ENCODE results near the gene RARRES2. TPM values are rescaled to one million over a fixed set of nuclear protein-coding genes. Genes with fewer than 3 reads are reported as not detected.

The RARRES2 gene
- total RNA-seq, 1 donor from 2014 or later: 19.4 TPM

DNA sequence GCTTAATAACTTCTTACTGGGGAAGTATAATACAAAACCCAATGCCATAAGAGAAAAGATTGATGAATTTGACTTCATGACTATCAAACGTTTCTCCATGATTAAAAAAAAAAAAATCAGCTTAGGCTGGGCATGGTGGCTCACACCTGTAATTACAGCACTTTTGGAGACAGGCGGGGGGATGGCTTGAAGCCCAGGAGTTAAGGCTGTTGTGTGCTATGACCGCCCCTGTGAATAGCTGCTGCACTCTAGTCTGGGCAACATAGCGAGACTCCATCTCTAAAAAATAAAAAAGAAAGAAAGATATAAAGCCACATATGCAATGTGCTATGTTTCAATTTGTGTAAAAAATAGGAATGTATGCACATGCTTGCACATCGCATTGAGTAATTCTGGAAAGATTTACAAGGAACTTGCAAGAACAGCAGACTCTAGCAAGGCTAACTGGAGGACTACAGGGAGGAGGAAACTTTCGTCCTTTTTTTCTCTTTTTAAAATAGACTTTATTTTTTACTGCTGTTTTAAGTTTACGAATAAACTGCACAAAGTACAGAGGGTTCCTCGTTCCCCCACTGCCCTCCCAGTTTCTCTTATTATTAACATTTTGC is 10.3 kb upstream of the RARRES2 start:
- Mint-ChIP-seq H3K4me1 (ENCODE audit: low read depth, unreplicated experiment) (no peaks in the 10 kb centered on the region), H3K4me3 (ENCODE audit: unreplicated experiment) (no peak overlapping the region), H3K27ac (ENCODE audit: unreplicated experiment) (no peak overlapping the region), H3K9me3 (ENCODE audit: unreplicated experiment) (peaks cover 3% of the 10 kb centered on the region), H3K27me3 (ENCODE audit: low read depth, unreplicated experiment) (peaks cover 2% of the 10 kb centered on the region), H3K36me3 (ENCODE audit: low read depth, unreplicated experiment) (no peaks in the 10 kb centered on the region)
- no peak overlapping the region for H3K4me3 ChIP-seq (ENCODE audit: insufficient read depth, low read depth, low read length)
- peaks cover 7% of the 10 kb centered on the region for H3K27me3 ChIP-seq (ENCODE audit: insufficient read depth, low read length)
- H3K9ac ChIP-seq (ENCODE audit: low read length): no peak overlapping the region
- no peak overlapping the region for H3K4me2 ChIP-seq (ENCODE audit: low read length)
- DNase-seq (ENCODE audit: low read depth) (no peak), FAIRE-seq (no peak)
- TF ChIP-seq, protein P1, sequence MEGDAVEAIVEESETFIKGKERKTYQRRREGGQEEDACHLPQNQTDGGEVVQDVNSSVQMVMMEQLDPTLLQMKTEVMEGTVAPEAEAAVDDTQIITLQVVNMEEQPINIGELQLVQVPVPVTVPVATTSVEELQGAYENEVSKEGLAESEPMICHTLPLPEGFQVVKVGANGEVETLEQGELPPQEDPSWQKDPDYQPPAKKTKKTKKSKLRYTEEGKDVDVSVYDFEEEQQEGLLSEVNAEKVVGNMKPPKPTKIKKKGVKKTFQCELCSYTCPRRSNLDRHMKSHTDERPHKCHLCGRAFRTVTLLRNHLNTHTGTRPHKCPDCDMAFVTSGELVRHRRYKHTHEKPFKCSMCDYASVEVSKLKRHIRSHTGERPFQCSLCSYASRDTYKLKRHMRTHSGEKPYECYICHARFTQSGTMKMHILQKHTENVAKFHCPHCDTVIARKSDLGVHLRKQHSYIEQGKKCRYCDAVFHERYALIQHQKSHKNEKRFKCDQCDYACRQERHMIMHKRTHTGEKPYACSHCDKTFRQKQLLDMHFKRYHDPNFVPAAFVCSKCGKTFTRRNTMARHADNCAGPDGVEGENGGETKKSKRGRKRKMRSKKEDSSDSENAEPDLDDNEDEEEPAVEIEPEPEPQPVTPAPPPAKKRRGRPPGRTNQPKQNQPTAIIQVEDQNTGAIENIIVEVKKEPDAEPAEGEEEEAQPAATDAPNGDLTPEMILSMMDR (IDR thresholded peaks at IDR 0.05; ENCODE audit: insufficient read depth, low read depth, low read length): no peak
- TF ChIP-seq EZH2 (IDR thresholded peaks at IDR 0.05; ENCODE audit: insufficient read depth, low read length): no peak
- no peak overlapping the region for H2AFZ ChIP-seq (ENCODE audit: low read depth, low read length)
- H4K20me1 ChIP-seq (ENCODE audit: insufficient read depth, low read length): no peaks in the 10 kb centered on the region
- no peaks in the 10 kb centered on the region for H3K36me3 ChIP-seq (ENCODE audit: insufficient read depth, low read length)
- no peak overlapping the region for H3K27ac ChIP-seq (ENCODE audit: low read depth, low read length)
- no peaks in the 10 kb centered on the region for H3K9me3 ChIP-seq (ENCODE audit: insufficient read depth, low read depth, low read length)
- no peaks in the 10 kb centered on the region for H3K79me2 ChIP-seq (ENCODE audit: insufficient read depth, low read length)
- H3K4me1 ChIP-seq (ENCODE audit: insufficient read depth, low read length): no peaks in the 10 kb centered on the region

DNA sequence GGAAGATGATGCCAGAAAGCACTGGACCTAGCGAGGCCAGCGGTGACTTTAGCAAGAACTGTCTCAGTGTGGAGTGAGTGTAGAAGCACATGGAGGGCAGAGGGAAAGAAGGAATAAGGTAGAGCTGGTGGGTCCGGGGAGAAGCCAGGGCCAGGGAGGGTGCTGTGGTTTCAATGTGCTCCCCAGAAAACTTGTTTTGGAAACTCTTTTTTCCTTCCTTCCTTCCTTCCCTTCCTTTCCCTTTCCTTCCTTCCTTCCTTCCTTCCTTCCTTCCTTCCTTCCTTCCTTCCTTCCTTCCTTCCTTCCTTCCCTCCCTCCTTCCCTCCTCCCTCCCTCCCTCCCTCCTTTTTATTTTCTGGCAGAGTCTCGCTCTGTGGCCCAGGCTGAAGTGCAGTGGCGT is 5.5 kb upstream of the RARRES2 start:
- Histone ChIP-seq H3K27ac (ENCODE audit: low read depth, low read length) (no peak overlapping the region), H3K9ac (ENCODE audit: low read length) (no peak overlapping the region), H3K4me3 (ENCODE audit: insufficient read depth, low read depth, low read length) (no peak overlapping the region), H3K36me3 (ENCODE audit: insufficient read depth, low read length) (no peaks in the 10 kb centered on the region), H3K4me1 (ENCODE audit: insufficient read depth, low read length) (no peaks in the 10 kb centered on the region), H3K9me3 (ENCODE audit: insufficient read depth, low read depth, low read length) (peaks cover 4% of the 10 kb centered on the region), H3K4me2 (ENCODE audit: low read length) (no peak overlapping the region), H2AFZ (ENCODE audit: low read depth, low read length) (no peak overlapping the region), H3K79me2 (ENCODE audit: insufficient read depth, low read length) (no peaks in the 10 kb centered on the region), H3K27me3 (ENCODE audit: insufficient read depth, low read length) (peaks cover 23% of the 10 kb centered on the region), H4K20me1 (ENCODE audit: insufficient read depth, low read length) (no peaks in the 10 kb centered on the region)
- no peak overlapping the region for H3K27ac Mint-ChIP-seq (ENCODE audit: unreplicated experiment)
- H3K4me3 Mint-ChIP-seq (ENCODE audit: unreplicated experiment): no peak overlapping the region
- H3K27me3 Mint-ChIP-seq (ENCODE audit: low read depth, unreplicated experiment): peaks cover 28% of the 10 kb centered on the region
- H3K36me3 Mint-ChIP-seq (ENCODE audit: low read depth, unreplicated experiment): peaks cover 5% of the 10 kb centered on the region
- peaks cover 18% of the 10 kb centered on the region for H3K9me3 Mint-ChIP-seq (ENCODE audit: unreplicated experiment)
- no peak for FAIRE-seq
- no peak for DNase-seq (ENCODE audit: low read depth)
- peaks cover under 1% of the 10 kb centered on the region for H3K4me1 Mint-ChIP-seq (ENCODE audit: low read depth, unreplicated experiment)
- no peak for TF ChIP-seq EZH2 (IDR thresholded peaks at IDR 0.05; ENCODE audit: insufficient read depth, low read length)
- TF ChIP-seq, protein P1 (IDR thresholded peaks at IDR 0.05; ENCODE audit: insufficient read depth, low read depth, low read length): no peak

DNA sequence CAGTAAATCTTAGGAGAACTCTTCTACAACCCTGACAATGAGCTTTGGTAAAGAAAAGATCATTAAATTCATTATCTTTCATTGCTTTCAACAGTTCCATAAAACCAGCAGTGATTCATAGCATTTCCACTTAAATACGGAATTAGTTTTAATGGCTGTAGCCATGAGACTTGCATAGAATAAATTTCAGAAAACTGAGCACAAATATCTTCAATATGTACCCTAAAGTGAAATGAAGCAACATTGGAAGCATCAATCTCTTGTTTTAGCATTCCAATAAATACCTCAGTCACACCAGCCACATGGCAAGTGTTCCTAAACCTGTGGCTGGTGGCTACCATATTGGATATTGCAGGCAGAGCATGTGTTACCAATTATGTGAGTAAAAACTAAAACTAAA is 3.6 kb upstream of the RARRES2 start:
- H3K9me3 Mint-ChIP-seq (ENCODE audit: unreplicated experiment): peaks cover 18% of the 10 kb centered on the region
- Histone ChIP-seq H3K36me3 (ENCODE audit: insufficient read depth, low read length) (no peaks in the 10 kb centered on the region), H3K4me3 (ENCODE audit: insufficient read depth, low read depth, low read length) (no peak overlapping the region), H3K4me2 (ENCODE audit: low read length) (no peak overlapping the region), H2AFZ (ENCODE audit: low read depth, low read length) (no peak overlapping the region), H3K4me1 (ENCODE audit: insufficient read depth, low read length) (peaks cover 3% of the 10 kb centered on the region), H4K20me1 (ENCODE audit: insufficient read depth, low read length) (peaks cover 1% of the 10 kb centered on the region), H3K9ac (ENCODE audit: low read length) (no peak overlapping the region), H3K9me3 (ENCODE audit: insufficient read depth, low read depth, low read length) (peaks cover 4% of the 10 kb centered on the region), H3K27me3 (ENCODE audit: insufficient read depth, low read length) (peaks cover 20% of the 10 kb centered on the region), H3K27ac (ENCODE audit: low read depth, low read length) (no peak overlapping the region), H3K79me2 (ENCODE audit: insufficient read depth, low read length) (no peaks in the 10 kb centered on the region)
- peaks cover 5% of the 10 kb centered on the region for H3K4me1 Mint-ChIP-seq (ENCODE audit: low read depth, unreplicated experiment)
- H3K4me3 Mint-ChIP-seq (ENCODE audit: unreplicated experiment): no peak overlapping the region
- peaks cover 32% of the 10 kb centered on the region for H3K27me3 Mint-ChIP-seq (ENCODE audit: low read depth, unreplicated experiment)
- H3K36me3 Mint-ChIP-seq (ENCODE audit: low read depth, unreplicated experiment): peaks cover 6% of the 10 kb centered on the region
- TF ChIP-seq, protein P1 (IDR thresholded peaks at IDR 0.05; ENCODE audit: insufficient read depth, low read depth, low read length): no peak
- no peak for TF ChIP-seq EZH2 (IDR thresholded peaks at IDR 0.05; ENCODE audit: insufficient read depth, low read length)
- DNase-seq (ENCODE audit: low read depth): no peak
- FAIRE-seq: no peak
- H3K27ac Mint-ChIP-seq (ENCODE audit: unreplicated experiment): no peak overlapping the region
